ENCODE data around the gene ETF1.
A peak's percentile ranks its signal among the peaks of the same experiment; 100 is the strongest.
"Not testable (repeated sequence)": the region's sequence is repeated elsewhere in the genome, so short reads cannot be mapped to it uniquely, and the experiment has no call there.

The ETF1 gene

DNA sequence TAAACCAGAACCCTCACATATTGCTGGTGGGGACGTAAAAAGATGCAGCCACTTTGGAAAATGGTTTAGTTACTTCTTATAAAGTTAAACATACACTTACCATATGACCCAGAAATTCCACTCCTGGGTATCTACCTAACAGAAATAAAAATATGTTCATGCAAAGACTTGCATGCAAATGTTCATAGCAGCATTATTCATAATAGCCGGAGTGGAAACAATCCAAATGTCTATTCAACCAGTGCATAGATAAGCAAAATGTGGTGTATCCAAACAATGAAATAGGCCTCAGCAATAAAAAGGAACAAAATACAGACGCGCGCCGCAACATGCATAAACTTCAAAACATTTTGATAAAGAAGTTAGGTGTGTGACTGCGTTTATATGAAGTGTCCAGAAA is 66.1 kb downstream of the ETF1 start:
- DNase-seq = no peak

- DNase-seq = not testable (repeated sequence)
Measured at GRCh38 chr5:138473151-138473550, 69.9 kb downstream of the ETF1 start.

DNA sequence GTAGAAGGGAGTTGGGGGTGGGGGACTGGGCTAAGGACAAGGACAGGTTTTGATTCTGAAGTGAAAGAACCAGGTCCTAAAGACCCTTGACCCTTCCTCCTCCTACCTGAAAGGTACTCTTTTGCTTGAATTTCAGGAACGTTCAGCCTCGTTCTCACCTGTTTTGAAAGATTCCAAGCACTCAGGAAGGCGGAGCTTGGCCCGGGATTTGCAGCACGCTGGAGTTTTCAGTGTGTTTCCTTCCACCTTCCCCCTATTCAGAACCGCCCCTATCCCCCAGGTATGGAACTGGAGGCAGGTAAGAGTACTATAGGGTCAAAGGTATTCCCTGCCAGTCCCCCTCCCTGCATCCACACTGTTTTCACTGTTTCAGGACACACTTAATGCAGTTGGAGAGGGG is 70.7 kb downstream of the ETF1 start:
- DNase-seq = no peak

DNA sequence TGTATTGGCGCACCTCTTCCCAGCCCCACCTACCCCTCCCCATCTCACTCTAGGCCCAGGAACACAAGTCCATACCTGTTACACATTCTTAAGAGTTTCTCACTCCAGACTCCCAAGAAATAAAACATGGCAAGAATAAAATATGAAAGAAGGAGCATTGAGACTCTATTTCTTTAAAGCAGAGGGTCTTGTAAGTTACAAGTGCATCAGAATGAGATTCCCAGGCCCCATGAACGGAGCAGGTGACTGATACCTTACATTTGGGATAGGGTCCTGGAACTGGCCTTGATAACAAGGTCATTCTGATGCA is 72.0 kb downstream of the ETF1 start:
- DNase-seq = no peak

DNA sequence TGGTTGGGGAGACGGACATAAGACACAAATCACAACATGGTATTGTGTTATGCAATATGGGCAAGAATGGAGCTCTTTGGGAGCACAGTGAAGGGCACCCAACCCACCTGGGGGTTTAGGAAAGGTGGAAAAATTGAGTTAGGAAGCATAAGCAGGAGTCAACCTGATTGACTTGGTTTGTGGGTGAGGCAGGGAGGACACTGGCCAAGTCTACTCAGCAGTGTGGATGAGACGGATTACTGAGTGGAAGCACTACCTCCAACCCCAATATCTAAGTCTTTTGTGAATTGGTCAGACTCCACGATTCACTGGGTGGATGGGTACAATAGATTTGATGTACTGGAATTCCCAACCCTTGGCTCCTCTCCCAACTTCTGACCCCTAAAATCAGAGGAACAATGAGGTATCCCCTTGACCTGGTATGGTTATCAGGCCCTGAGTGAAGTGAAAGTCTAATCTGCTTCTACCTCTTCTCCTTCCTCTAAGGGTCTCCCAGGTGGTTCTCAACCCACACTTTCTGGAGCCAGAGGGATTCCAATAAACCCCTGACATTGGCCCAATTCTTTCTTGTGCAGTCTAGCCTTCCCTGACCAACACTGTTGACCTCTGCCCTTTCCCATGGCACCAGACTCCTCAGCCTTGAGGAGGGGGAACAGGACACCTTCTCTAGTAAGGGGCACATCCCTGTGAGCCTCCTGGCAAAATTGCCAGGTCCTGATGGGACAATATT is 72.5 kb downstream of the ETF1 start:
- DNase-seq = no peak

DNA sequence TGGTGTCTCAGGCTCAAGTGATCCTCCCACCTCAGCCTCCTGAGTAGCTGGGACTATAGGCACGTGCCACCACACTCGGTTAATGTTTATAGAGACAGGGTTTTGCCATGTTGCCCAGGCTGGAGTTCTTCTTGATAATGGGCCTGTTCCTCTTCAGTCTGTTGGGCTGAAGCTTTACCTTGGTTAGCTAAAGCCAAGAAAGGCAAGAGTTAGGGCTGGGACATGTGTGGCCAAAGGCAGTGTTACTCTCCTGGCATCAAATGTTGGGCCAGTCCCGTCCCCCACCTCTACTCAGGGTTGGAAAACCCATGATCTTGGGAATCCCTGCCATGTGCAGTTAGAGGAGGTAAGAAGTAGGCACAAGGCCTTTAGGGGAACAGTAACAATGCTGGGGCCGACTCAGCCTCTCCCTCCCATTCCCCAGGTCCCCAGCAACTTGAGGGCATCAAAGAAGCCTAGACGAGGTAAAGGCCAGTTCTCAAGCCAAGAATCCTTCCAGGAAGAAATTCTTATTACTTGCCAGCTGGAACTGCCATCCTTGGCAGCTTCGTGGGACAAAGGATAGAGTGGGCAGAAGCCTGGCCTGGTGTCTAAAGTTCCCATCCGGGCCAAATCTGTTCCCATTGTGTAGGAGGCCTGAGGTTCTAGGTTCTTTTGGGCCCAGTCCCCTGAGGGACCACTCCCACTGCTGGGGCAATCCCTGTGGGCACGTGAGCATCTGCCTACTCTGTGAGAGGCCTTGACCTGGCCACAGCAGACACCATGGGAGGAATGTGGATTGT is 73.3 kb downstream of the ETF1 start:
- DNase-seq = no peak

DNA sequence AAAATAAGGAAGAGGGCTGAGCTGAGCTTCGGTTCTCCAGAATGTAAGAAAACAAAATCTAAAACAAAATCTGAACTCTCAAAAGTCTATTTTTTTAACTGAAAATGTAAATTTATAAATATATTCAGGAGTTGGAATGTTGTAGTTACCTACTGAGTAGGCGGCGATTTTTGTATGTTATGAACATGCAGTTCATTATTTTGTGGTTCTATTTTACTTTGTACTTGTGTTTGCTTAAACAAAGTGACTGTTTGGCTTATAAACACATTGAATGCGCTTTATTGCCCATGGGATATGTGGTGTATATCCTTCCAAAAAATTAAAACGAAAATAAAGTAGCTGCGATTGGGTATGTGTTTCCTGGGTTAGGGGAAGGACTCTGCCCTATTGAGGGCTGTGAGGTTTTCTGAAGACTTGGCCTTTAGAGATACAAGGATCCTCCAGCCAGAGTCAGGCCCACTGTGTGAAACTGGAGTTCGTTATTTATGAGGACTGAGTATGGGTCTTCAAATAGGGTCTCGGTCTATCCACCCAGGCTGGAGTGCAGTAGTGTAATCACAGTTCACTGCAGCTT is 74.0 kb downstream of the ETF1 start:
- DNase-seq = no peak

GRCh38 chr5:138468133-138468965 is 74.7 kb downstream of the ETF1 start:
- DNase-seq = no peak

DNA sequence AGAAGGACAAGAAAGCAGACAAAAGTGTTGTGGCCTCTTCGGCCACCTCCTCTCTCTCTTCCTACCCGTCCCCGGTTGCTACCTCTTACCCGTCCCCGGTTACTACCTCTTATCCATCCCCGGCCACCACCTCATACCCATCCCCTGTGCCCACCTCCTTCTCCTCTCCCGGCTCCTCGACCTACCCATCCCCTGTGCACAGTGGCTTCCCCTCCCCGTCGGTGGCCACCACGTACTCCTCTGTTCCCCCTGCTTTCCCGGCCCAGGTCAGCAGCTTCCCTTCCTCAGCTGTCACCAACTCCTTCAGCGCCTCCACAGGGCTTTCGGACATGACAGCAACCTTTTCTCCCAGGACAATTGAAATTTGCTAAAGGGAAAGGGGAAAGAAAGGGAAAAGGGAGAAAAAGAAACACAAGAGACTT is 75.3 kb downstream of the ETF1 start:
- DNase-seq = no peak

- no peak for DNase-seq
Measured at GRCh38 chr5:138466900-138467710, 75.9 kb downstream of the ETF1 start.

DNA sequence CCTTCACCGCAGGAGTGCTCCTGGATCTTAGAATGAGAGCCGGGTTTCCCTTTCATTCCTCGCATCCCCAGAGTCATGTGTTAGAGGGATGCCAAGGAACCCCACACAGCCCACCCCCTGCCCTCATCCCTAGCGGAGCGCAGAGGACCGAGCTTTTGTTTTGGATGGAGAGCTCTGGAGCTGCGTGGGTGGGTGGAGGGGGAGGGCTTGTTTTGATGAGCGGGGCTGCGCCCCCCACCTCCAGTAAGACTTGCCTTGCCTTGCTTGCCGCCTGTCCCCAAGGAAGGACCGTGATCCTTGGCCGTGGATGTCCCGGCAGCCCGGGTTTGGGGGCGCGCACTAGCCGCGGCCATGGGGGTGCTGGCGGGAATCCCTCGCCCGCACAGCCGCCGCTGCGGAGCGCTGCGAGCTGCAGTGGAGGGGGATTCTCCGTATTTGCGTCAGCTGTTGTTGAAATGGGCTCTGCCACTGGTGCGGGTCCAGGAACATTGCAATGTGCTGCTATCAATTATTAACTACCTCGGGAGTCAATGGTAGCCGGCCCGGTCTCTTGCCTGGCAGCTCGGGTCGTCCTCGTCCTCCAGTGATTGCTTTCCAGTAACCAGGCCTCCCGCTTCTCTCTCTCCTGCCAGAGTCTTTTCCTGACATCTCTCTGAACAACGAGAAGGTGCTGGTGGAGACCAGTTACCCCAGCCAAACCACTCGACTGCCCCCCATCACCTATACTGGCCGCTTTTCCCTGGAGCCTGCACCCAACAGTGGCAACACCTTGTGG is 76.7 kb downstream of the ETF1 start:
- DNase-seq = no peak

GRCh38 chr5:138465261-138466124 is 77.5 kb downstream of the ETF1 start, which contains the start of gene EGR1:
Gene EGR1 (plus strand): TSS chr5:138465479. CDS start chr5:138465762, 283 bp downstream.
- peak; percentile 69 for DNase-seq

GRCh38 chr5:138464388-138465260 is 78.4 kb downstream of the ETF1 start:
- peak; percentile 95 for DNase-seq

GRCh38 chr5:138464008-138464387 is 79.0 kb downstream of the ETF1 start:
- peak; percentile 70 for DNase-seq

GRCh38 chr5:138463419-138464007 is 79.5 kb downstream of the ETF1 start:
- no peak for DNase-seq

- no peak for DNase-seq
Measured at GRCh38 chr5:138461343-138462125, 81.5 kb downstream of the ETF1 start.

GRCh38 chr5:138460032-138460693 is 82.9 kb downstream of the ETF1 start:
- no peak for DNase-seq

Measured in NCI-H510A (cell line).